H9 (cell line): Measurements from ENCODE around the gene GGPS1. TPM values are rescaled to one million over a fixed set of nuclear protein-coding genes. Genes with fewer than 3 reads are reported as not detected.

ENCODE experiments used
- DNase-seq: peaks from one replicate; pipeline ENCODE4 v3.0.0-alpha.2; 2017
- H2AFZ ChIP-seq: one replicate; pipeline ENCODE4 v1.6.1; 2013; ENCODE audit warnings: mild to moderate bottlenecking, low read length, control low read depth, moderate library complexity
- H2AK5ac ChIP-seq: 2 replicates; pipeline ENCODE4 v1.6.1; 2013; ENCODE audit warnings: low read length, control low read depth, mixed read lengths; ENCODE audit not compliant: insufficient read length
- H2BK120ac ChIP-seq: one replicate; pipeline ENCODE4 v1.6.1; 2013; ENCODE audit warnings: low read depth, mild to moderate bottlenecking, low read length, control low read depth, inconsistent platforms; ENCODE audit not compliant: poor library complexity, severe bottlenecking
- H2BK12ac ChIP-seq: 2 replicates; pipeline ENCODE4 v1.6.1; 2013; ENCODE audit warnings: low read length, control low read depth, mixed read lengths, low read depth; ENCODE audit not compliant: insufficient read length
- H2BK15ac ChIP-seq: 2 replicates; pipeline ENCODE4 v1.6.1; 2013; ENCODE audit warnings: low read depth, low read length, control low read depth
- H2BK20ac ChIP-seq: one replicate; pipeline ENCODE4 v1.6.1; 2013; ENCODE audit warnings: low read depth, mild to moderate bottlenecking, low read length, control low read depth, inconsistent platforms; ENCODE audit not compliant: poor library complexity, severe bottlenecking
- H2BK5ac ChIP-seq: 2 replicates; pipeline ENCODE4 v1.6.1; 2013; ENCODE audit warnings: low read length, control low read depth, mixed read lengths; ENCODE audit not compliant: insufficient read length
- H3K14ac ChIP-seq: 2 replicates; pipeline ENCODE4 v1.6.1; 2013; ENCODE audit warnings: low read length, control low read depth; ENCODE audit not compliant: insufficient read depth
- H3K18ac ChIP-seq: 2 replicates; pipeline ENCODE4 v1.6.1; 2013; ENCODE audit warnings: low read depth, mild to moderate bottlenecking, mixed read lengths, low read length, control low read depth; ENCODE audit not compliant: insufficient read length
- H3K23ac ChIP-seq: 2 replicates; pipeline ENCODE4 v1.6.1; 2013; ENCODE audit warnings: low read length, control low read depth, mixed read lengths, low read depth; ENCODE audit not compliant: insufficient read length
- H3K23me2 ChIP-seq: 2 replicates; pipeline ENCODE4 v1.6.1; 2013; ENCODE audit warnings: low read depth, mild to moderate bottlenecking, mixed read lengths, low read length, control low read depth; ENCODE audit not compliant: insufficient read length, poor library complexity, severe bottlenecking
- H3K27ac ChIP-seq: 2 replicates; pipeline ENCODE4 v1.5.1; 2013; ENCODE audit warnings: low read length, control low read depth, mixed read lengths, low read depth; ENCODE audit not compliant: insufficient read length
- H3K27me3 ChIP-seq: 2 replicates; pipeline ENCODE4 v1.6.1; 2013; ENCODE audit warnings: low read length, control low read depth, inconsistent platforms; ENCODE audit not compliant: insufficient read depth
- H3K4ac ChIP-seq: 2 replicates; pipeline ENCODE4 v1.6.1; 2013; ENCODE audit warnings: low read depth, mild to moderate bottlenecking, control low read depth, inconsistent platforms, low read length, moderate library complexity
- H3K4me1 ChIP-seq: 2 replicates; pipeline ENCODE4 v1.6.1; 2013; ENCODE audit warnings: low read length, control low read depth, inconsistent platforms; ENCODE audit not compliant: insufficient read depth
- H3K4me2 ChIP-seq: 2 replicates; pipeline ENCODE4 v1.6.1; 2013; ENCODE audit warnings: low read length, control low read depth, mixed read lengths; ENCODE audit not compliant: insufficient read length, insufficient read depth
- H3K56ac ChIP-seq: 2 replicates; pipeline ENCODE4 v1.6.1; 2013; ENCODE audit warnings: low read depth, mild to moderate bottlenecking, mixed read lengths, low read length, control low read depth; ENCODE audit not compliant: insufficient read length
- H3K79me1 ChIP-seq: 2 replicates; pipeline ENCODE4 v1.6.1; 2013; ENCODE audit warnings: low read depth, mild to moderate bottlenecking, moderate library complexity, low read length, control low read depth, inconsistent platforms; ENCODE audit not compliant: insufficient read depth, poor library complexity, severe bottlenecking
- H3K79me2 ChIP-seq: 2 replicates; pipeline ENCODE4 v1.6.1; 2013; ENCODE audit warnings: low read length, control low read depth, inconsistent platforms; ENCODE audit not compliant: insufficient read depth
- H3K9ac ChIP-seq: 2 replicates; pipeline ENCODE4 v1.6.1; 2013; ENCODE audit warnings: low read length, control low read depth, mixed read lengths; ENCODE audit not compliant: insufficient read length; ENCODE audit errors: extremely low read depth
- H3K9me3 ChIP-seq: one replicate; pipeline ENCODE4 v1.6.1; 2013; ENCODE audit warnings: low read depth, low read length, inconsistent platforms; ENCODE audit not compliant: control insufficient read depth
- H3T11ph ChIP-seq: one replicate; pipeline ENCODE4 v1.6.1; 2013; ENCODE audit warnings: mild to moderate bottlenecking, low read length, control low read depth, inconsistent platforms
- H4K20me1 ChIP-seq: one replicate; pipeline ENCODE4 v1.6.1; 2013; ENCODE audit not compliant: control insufficient read depth, insufficient read length, insufficient read depth
- H4K5ac ChIP-seq: 2 replicates; pipeline ENCODE4 v1.6.1; 2013; ENCODE audit warnings: low read depth, mild to moderate bottlenecking, mixed read lengths, low read length, control low read depth; ENCODE audit not compliant: insufficient read length
- H4K8ac ChIP-seq: replicated peaks from 2 replicates; pipeline ENCODE4 v1.6.1; 2013; ENCODE audit warnings: low read length, control low read depth, mixed read lengths, low read depth; ENCODE audit not compliant: insufficient read length
- H4K91ac ChIP-seq: 2 replicates; pipeline ENCODE4 v1.6.1; 2013; ENCODE audit warnings: low read depth, mild to moderate bottlenecking, moderate library complexity, mixed read lengths, low read length, control low read depth; ENCODE audit not compliant: insufficient read length
- H3K27ac Mint-ChIP-seq, 3 experiments: 2 replicates in 2 of 3; 3 replicates in 1 of 3; pipeline ENCODE4 v1.8.0; 2020 to 2021; ENCODE audit warnings: mixed read lengths in 3 of 3, mild to moderate bottlenecking in 1 of 3, moderate library complexity in 1 of 3
- H3K27me3 Mint-ChIP-seq: 2 replicates; pipeline ENCODE4 v1.8.0; 2021; ENCODE audit warnings: low read depth, mild to moderate bottlenecking, moderate library complexity, mixed read lengths
- H3K36me3 Mint-ChIP-seq, 3 experiments: 2 replicates in 2 of 3; 3 replicates in 1 of 3; pipeline ENCODE4 v1.8.0; 2020 to 2021; ENCODE audit warnings: low read depth in 3 of 3, mixed read lengths in 3 of 3; ENCODE audit not compliant: insufficient read depth in 1 of 3
- H3K4me1 Mint-ChIP-seq, 2 experiments: 2 replicates each; pipeline ENCODE4 v1.8.0; 2020; ENCODE audit warnings: mixed read lengths in 2 of 2
- H3K4me3 Mint-ChIP-seq, 2 experiments: 2 replicates in 1 of 2; 3 replicates in 1 of 2; pipeline ENCODE4 v1.8.0; 2020 to 2021; ENCODE audit warnings: mild to moderate bottlenecking in 2 of 2, mixed read lengths in 2 of 2, moderate library complexity in 1 of 2
- H3K9me3 Mint-ChIP-seq, 2 experiments: 2 replicates in 1 of 2; 3 replicates in 1 of 2; pipeline ENCODE4 v1.8.0; 2020; ENCODE audit warnings: mild to moderate bottlenecking in 2 of 2, mixed read lengths in 2 of 2, moderate library complexity in 1 of 2
- WGBS: extraction: QIAGEN DNeasy Blood & Tissue Kit; methylation state at CpG from one replicate; pipeline ENCODE4 v1.1.7; 2013; ENCODE audit warnings: missing lambda C conversion rate, low lambda C conversion rate, mixed read lengths; ENCODE audit not compliant: insufficient read length; ENCODE audit errors: extremely low coverage; 5-methylcytosine and 5-hydroxymethylcytosine counted together
- total RNA-seq: library from RNA; stranded (reverse); gene quantifications from 2 replicates; pipeline ENCODE4 v1.2.1, GENCODE V29; 2021
- TF ChIP-seq, protein P1 (sequence below): fragments of 200-600 bp; sonication (generic); conservative IDR thresholded peaks from 3 replicates; pipeline ENCODE4 v1.8.0; 2021; ENCODE audit warnings: antibody characterized with exemption, mild to moderate bottlenecking

The GGPS1 gene
- total RNA-seq, 1 experiment from 2014 or later = 44.7 TPM

DNA sequence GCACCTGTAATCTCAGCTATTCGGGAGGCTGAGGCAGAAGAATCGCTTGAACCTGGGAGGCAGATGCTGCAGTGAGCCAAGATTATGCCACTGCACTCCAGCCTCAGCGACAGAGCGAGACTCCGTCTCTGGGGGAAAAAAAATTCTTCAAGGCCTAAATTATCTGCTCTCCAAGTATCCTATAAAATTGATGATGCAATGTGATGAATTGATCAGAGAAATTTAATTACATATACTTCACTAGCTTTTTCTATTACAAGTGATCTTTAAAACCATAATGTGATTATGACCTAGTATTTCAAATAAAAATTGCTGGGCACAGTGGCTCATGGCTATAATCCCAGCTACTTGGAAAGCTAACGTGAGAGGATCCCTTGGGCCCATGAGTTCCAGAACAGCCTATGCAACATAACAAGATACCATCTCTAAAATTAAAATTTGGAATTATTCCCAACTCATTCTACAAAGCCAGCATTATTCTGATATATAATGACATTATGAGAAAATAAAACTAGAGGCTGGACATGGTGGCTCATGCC, 44.1 kb upstream of the GGPS1 start:
- no CpG with 5 or more reads among the region's 6 CpGs for WGBS
- Mint-ChIP-seq H3K4me1 (peaks cover 59 to 60% of the 10 kb centered on the region in 2 experiments), H3K27me3 (no peaks in the 10 kb centered on the region)

More for the DNA sequence above, 44.1 kb upstream of the GGPS1 start:
- H3K9ac ChIP-seq = no peak overlapping the region
- no peak overlapping the region for H2BK20ac ChIP-seq
- no peak overlapping the region for H3K56ac ChIP-seq
- H3K14ac ChIP-seq = no peak overlapping the region
- H4K5ac ChIP-seq = no peak overlapping the region
- no peak overlapping the region for H3K4me2 ChIP-seq
- H3K23me2 ChIP-seq = no peaks in the 10 kb centered on the region
- no peak overlapping the region for H2BK12ac ChIP-seq
- no peak overlapping the region for H3K23ac ChIP-seq
- H3K4me3 Mint-ChIP-seq = no peak overlapping the region
- H3K36me3 Mint-ChIP-seq = peaks cover 0 to 3% (median 0%) of the 10 kb centered on the region in 3 experiments; a peak in 3 of 7 replicates
- no peak overlapping the region for H2BK15ac ChIP-seq
- H2BK5ac ChIP-seq = no peak overlapping the region
- H3K27ac ChIP-seq = no peak overlapping the region
- H2AK5ac ChIP-seq = no peak overlapping the region
- no peaks in the 10 kb centered on the region for H3K9me3 Mint-ChIP-seq
- H2AFZ ChIP-seq = no peak overlapping the region
- H3K79me1 ChIP-seq = no peaks in the 10 kb centered on the region
- peak overlapping the region in 1 of 3 experiments; percentile 32; a peak in 1 of 7 replicates for H3K27ac Mint-ChIP-seq
- no peaks in the 10 kb centered on the region for H4K20me1 ChIP-seq
- TF ChIP-seq, protein P1, sequence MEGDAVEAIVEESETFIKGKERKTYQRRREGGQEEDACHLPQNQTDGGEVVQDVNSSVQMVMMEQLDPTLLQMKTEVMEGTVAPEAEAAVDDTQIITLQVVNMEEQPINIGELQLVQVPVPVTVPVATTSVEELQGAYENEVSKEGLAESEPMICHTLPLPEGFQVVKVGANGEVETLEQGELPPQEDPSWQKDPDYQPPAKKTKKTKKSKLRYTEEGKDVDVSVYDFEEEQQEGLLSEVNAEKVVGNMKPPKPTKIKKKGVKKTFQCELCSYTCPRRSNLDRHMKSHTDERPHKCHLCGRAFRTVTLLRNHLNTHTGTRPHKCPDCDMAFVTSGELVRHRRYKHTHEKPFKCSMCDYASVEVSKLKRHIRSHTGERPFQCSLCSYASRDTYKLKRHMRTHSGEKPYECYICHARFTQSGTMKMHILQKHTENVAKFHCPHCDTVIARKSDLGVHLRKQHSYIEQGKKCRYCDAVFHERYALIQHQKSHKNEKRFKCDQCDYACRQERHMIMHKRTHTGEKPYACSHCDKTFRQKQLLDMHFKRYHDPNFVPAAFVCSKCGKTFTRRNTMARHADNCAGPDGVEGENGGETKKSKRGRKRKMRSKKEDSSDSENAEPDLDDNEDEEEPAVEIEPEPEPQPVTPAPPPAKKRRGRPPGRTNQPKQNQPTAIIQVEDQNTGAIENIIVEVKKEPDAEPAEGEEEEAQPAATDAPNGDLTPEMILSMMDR = no peak
- no peak overlapping the region for H4K91ac ChIP-seq
- no peak overlapping the region for H2BK120ac ChIP-seq
- no peaks in the 10 kb centered on the region for H3K27me3 ChIP-seq
- no peak overlapping the region for H3K18ac ChIP-seq
- no peak overlapping the region for H3T11ph ChIP-seq
- DNase-seq = no peak
- H3K79me2 ChIP-seq = peaks cover 31% of the 10 kb centered on the region; the same call in 1 of the 2 replicates
- no peaks in the 10 kb centered on the region for H3K9me3 ChIP-seq
- no peak overlapping the region for H4K8ac ChIP-seq
- peaks cover 6% of the 10 kb centered on the region; the same call in 1 of the 2 replicates for H3K4me1 ChIP-seq
- no peak overlapping the region for H3K4ac ChIP-seq
